ENCODE data around the gene PCDHA13.
"Not testable (repeated sequence)": the region's sequence is repeated elsewhere in the genome, so short reads cannot be mapped to it uniquely, and the experiment has no call there.

Gene PCDHA13

DNA sequence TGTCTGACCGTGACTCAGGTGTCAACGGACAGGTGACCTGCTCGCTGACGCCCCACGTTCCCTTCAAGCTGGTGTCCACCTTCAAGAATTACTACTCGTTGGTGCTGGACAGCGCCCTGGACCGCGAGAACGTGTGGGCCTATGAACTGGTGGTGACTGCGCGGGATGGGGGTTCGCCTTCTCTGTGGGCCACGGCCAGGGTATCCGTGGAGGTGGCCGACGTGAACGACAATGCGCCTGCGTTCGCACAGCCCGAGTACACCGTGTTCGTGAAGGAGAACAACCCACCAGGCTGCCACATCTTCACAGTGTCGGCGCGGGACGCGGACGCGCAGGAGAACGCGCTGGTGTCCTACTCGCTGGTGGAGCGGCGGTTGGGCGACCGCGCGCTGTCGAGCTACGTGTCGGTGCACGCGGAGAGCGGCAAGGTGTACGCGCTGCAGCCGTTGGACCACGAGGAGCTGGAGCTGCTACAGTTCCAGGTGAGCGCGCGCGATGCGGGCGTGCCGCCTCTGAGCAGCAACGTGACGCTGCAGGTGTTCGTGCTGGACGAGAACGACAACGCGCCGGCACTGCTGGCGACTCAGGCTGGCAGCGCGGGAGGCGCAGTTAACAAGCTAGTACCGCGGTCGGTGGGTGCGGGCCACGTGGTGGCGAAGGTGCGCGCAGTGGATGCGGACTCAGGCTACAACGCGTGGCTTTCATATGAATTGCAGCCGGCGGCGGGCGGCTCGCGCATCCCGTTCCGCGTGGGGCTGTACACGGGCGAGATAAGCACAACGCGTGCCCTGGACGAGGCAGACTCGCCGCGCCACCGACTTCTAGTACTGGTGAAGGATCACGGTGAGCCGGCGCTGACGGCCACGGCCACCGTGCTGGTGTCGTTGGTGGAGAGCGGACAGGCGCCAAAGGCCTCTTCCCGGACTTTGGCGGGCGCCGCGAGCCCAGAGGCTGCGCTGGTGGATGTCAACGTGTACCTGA is 11.4 kb upstream of the PCDHA13 start:
- DNase-seq (ENCODE audit: low read depth, low spot score): no peak

DNA sequence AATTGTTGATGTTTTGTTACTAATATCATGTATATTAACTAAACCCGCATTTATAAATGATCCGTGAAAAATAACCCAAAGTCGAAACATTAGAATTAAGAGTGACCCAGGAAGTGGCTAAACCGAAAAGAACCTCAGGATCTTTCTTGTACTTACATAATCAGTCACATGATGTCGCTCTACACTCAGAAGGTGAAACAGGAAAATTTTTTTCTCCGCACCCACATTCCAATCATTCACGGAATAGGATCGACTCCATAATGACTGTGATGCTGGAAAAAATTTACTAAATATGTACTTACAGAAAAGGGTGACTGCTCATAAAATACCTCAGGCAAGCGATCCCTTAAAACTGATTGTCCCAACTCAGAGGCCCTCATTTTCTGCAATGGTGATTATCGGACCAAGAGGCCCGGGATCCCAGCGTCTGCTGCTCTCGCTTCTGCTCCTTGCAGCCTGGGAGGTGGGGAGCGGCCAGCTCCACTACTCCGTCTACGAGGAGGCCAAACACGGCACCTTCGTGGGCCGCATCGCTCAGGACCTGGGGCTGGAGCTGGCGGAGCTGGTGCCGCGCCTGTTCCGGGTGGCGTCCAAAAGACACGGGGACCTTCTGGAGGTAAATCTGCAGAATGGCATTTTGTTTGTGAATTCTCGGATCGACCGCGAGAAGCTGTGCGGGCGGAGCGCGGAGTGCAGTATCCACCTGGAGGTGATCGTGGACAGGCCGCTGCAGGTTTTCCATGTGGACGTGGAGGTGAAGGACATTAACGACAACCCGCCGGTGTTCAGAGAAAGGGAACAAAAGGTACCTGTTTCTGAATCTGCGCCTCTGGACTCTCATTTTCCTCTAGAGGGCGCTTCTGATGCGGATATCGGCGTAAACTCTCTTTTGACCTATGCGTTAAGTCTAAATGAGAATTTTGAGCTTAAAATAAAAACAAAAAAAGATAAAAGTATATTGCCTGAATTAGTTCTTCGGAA is 6.5 kb upstream of the PCDHA13 start, which contains the start of gene PCDHA12:
Gene PCDHA12, plus strand, starts transcription at position 224 of the 981 bp plus-strand sequence. Its CDS starts 165 bp downstream, at position 389.
- no peak for DNase-seq (ENCODE audit: low read depth, low spot score)

DNA sequence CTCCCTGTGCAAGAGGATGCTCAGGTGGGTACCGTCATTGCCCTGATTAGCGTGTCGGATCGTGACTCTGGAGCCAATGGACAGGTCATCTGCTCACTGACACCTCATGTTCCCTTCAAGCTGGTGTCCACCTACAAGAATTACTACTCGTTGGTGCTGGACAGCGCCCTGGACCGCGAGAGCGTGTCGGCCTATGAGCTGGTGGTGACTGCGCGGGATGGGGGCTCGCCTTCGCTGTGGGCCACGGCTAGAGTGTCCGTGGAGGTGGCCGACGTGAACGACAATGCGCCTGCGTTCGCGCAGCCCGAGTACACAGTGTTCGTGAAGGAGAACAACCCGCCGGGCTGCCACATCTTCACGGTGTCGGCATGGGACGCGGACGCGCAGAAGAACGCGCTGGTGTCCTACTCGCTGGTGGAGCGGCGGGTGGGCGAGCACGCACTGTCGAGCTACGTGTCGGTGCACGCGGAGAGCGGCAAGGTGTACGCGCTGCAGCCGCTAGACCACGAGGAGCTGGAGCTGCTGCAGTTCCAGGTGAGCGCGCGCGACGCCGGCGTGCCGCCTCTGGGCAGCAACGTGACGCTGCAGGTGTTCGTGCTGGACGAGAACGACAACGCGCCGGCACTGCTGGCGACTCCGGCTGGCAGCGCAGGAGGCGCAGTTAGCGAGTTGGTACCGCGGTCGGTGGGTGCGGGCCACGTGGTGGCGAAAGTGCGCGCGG is 5.2 kb upstream of the PCDHA13 start:
- DNase-seq (ENCODE audit: low read depth, low spot score): not testable (repeated sequence)

DNA sequence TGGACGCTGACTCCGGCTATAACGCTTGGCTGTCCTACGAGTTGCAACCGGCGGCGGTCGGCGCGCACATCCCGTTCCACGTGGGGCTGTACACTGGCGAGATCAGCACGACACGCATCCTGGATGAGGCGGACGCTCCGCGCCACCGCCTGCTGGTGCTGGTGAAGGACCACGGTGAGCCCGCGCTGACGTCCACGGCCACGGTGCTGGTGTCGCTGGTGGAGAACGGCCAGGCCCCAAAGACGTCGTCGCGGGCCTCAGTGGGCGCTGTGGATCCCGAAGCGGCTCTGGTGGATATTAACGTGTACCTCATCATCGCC is 4.7 kb upstream of the PCDHA13 start:
- DNase-seq (ENCODE audit: low read depth, low spot score): no peak

DNA sequence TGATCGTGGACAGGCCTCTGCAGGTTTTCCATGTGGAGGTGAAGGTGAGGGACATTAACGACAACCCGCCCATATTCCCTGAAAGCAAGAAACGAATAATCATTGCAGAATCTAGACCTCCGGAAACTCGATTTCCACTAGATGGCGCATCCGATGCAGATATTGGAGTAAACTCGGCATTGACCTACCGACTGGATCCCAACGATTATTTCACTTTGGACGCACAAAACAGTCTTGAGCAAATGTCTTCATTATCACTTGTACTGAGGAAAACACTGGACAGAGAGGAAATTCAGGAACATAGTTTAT is 621 bp downstream of the PCDHA13 start:
- DNase-seq (ENCODE audit: low read depth, low spot score): no peak

DNA sequence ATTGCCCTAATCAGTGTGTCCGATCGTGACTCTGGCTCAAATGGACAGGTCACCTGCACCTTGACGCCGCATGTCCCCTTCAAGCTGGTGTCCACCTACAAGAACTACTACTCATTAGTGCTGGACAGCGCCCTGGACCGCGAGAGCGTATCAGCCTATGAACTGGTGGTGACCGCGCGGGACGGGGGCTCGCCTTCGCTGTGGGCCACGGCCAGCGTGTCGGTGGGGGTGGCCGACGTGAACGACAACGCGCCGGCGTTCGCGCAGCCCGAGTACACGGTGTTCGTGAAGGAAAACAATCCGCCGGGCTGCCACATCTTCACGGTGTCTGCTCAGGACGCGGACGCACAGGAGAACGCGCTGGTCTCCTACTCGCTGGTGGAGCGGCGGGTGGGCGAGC is 1.4 kb downstream of the PCDHA13 start:
- no peak for DNase-seq (ENCODE audit: low read depth, low spot score)

DNA sequence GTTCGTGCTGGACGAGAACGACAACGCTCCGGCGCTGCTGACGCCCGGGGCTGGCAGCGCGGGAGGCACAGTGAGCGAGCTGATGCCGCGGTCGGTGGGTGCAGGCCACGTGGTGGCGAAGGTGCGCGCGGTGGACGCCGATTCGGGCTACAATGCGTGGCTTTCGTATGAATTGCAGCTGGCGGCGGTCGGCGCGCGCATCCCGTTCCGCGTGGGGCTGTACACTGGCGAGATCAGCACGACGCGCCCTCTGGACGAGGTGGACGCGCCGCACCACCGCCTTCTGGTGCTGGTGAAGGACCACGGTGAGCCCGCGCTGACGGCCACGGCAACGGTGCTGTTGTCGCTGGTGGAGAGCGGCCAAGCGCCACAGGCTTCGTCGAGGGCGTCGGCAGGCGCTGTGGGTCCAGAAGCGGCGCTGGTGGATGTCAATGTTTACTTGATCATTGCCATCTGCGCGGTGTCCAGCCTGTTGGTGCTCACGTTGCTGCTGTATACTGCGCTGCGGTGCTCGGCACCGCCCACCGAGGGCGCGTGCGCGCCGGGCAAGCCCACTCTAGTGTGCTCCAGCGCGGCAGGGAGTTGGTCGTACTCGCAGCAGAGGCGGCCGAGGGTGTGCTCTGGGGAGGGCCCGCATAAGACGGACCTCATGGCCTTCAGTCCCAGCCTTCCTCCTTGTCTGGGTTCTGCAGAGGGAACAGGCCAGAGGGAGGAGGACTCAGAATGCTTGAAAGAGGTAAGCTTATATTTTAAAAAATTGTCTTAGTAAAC is 2.2 kb downstream of the PCDHA13 start:
- DNase-seq (ENCODE audit: low read depth, low spot score): no peak

DNA sequence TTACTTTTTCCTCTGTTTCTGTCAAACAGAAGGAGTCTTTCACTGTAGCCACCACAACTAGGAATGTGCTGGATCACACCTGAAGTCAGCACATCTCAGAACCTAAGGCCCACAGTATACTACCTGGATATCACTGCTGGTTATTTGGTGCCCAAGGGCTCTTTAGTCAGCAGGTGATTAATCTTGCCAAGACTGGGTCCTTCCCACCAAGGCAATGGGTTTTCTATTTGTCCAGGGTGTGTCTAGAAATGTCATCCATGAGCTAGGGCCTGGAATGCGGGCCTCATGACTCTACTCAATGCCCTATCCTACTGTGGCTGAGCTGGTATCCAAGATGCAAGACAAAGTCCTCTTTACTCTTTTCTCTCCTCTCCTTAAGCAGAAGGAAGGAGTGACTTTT is 34.4 kb downstream of the PCDHA13 start:
- no peak for DNase-seq (ENCODE audit: low read depth, low spot score)

DNA sequence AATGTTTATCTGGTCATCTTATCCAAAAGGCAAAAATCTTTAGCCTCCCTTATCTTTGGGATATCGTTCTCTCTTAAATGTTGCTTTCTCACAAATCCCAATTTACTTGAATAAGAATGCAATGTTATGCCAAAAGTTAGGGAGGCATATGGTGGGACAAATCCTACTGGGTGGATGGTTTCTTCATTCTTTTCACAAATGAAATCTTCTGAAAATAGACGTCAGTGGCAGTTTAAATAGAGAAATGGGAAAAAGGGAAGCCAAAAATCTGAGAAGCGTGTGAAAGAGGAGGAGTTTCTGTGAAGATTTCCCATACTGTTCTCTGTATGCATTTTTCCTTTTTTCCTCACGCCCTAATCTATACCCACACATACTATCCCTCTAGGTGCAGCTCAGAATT is 41.7 kb downstream of the PCDHA13 start:
- no peak for DNase-seq (ENCODE audit: low read depth, low spot score)

DNA sequence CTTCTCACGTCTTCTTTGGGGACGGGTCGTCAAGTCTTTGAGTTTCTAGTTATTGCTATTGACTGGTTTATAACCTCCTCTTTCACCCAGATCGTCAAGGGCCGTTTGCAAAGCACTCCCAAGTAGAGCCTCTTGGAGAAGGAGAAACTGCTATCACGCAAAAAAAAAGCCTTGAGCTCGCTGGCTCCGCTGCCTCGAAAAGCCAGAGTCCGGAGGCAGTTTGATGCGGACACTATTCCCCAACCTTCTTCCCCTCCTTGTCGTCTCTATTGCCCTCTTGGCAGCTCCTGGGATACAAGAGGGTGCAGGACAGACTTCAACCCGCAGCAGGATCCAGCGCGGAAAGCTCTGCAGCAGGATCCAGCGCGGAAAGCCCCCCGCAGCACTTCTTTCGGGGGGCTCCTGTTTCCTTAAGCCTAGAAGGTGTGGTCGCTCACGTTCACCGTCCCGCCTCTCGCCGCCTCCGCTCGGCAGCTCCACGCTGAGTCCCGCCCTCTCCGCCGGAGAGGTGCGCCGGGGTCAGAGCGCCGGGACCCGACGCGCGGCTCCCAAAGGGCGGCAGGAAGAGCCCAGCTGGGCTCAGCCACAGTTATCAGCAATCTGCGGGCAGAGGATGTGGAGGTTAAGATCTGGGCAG is 44.0 kb downstream of the PCDHA13 start, which contains the start of gene PCDHAC1:
Gene PCDHAC1, plus strand, starts transcription at position 494 of the 637 bp plus-strand sequence. CDS start 594 bp downstream, outside the sequence.
- DNase-seq (ENCODE audit: low read depth, low spot score): peak; percentile 2

DNA sequence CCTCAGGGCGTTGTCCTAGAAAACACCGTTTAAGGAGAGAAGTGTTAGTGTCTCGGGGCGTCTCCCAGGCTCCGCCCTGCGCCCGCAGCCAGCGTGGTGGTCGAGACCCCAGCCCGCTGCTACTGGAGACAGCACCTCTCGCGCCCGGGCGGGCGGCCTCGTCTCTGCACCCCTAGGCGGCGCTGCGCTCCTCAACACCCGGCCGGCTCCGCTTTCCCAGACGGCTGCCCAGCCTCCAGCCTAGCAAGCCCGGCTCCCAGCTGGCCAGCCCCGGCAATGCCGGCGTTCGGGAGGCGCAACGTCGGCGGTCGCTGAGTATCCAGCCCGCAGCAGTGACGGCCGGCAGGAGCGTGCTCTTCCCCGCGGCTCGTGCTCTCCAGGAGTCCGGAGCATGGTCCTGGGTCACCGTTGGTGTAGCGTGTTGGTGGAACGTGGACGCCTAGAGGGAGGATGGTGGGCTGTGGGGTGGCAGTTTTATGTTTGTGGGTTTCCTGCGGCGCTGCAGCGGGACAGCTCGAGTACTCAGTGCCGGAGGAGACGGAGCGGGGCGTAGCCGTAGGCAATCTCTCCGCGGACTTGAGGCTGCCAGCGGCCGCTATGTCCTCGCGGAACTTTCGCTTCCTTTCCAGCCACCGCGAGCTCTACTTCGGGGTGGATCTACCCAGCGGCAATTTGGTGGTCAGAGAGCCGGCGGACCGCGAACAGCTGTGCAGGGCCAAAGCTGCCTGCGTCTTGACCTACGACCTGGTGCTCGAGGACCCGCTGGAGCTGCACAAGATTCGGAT is 44.7 kb downstream of the PCDHA13 start:
- DNase-seq (ENCODE audit: low read depth, low spot score): peak; percentile 83

DNA sequence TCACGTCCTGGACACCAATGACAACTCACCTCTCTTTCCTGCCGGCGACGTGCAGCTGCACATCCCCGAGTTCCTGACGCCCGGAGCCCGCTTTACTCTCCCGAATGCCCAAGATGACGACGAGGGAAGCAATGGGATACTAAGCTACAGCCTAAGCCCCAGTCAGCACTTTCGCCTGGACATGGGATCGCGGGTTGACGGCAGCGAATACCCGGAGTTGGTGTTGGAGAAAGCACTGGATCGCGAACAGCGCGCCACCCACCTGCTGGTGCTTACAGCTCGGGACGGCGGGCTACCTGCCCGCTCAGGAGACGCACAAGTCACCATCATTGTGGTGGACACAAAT is 45.3 kb downstream of the PCDHA13 start:
- no peak for DNase-seq (ENCODE audit: low read depth, low spot score)
